ENCODE results near the gene AOPEP. TPM values are rescaled to one million over a fixed set of nuclear protein-coding genes. Genes with fewer than 3 reads are reported as not detected.
A peak's percentile ranks its signal among the peaks of the same experiment; 100 is the strongest.

AOPEP gene
- total and polyA plus RNA-seq, 3 donors from 2014 or later = 31.4 to 95.0 (median 80.4) TPM

GRCh38 chr9:94911211-94911610, 184.7 kb downstream of the AOPEP start:
- H3K36me3 ChIP-seq (ENCODE audit: low read depth, missing control alignments) = no peaks in the 10 kb centered on the region
- no peak for DNase-seq
- intact Hi-C loops (cut with DNase I; ENCODE audit: low total_unique reads) = no loop called here
- no peak overlapping the region for H3K27ac ChIP-seq
- no peaks in the 10 kb centered on the region for H3K27me3 ChIP-seq
- no peak for TF ChIP-seq POLR2A (IDR thresholded peaks at IDR 0.05)
- no peaks in the 10 kb centered on the region for H3K9me3 ChIP-seq
- WGBS, 2 donors = 87 to 95% methylated on average over 3 of the region's 3 CpGs
- peaks cover 6% of the 10 kb centered on the region for H3K4me1 ChIP-seq
- no peak overlapping the region for H3K4me3 ChIP-seq

DNA sequence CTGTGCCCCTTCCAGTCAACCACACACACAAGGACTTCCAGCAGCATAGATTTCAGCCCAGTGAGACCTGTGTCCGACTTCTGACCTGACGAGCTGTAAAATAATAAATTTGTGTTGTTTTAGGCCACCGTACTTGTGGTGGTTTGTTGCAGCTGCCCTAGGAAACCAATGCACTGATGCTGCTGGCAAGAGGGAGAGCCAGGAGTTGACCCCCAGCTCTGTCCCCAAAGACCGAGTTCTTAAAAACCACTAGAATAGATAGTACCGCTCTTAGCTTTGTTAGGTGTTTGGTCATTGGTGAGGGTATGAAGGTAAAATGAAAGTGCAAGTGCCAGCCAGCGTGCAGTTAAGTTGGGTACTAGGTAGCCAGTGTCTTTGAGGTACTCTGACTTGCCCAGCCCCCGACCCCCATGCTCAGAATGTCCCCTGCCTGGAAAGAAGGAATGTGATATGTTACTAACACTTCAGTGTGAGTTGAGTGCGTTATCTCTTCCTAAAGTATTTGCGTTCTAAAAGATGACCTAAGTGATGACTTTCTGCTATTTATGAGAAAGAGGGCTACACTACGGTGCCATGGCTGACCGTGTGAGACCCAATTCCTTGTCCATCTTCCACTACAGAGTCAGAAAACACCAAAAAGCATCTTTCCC, 185.6 kb downstream of the AOPEP start:
- Histone ChIP-seq H3K27ac (no peak overlapping the region), H3K4me1 (peaks cover 6% of the 10 kb centered on the region), H3K36me3 (ENCODE audit: low read depth, missing control alignments) (no peaks in the 10 kb centered on the region), H3K4me3 (no peak overlapping the region), H3K9me3 (no peaks in the 10 kb centered on the region), H3K27me3 (no peaks in the 10 kb centered on the region)
- intact Hi-C loops (cut with DNase I; ENCODE audit: low total_unique reads) = no loop called here
- no peak for TF ChIP-seq POLR2A (IDR thresholded peaks at IDR 0.05)
- TF ChIP-seq, protein P1, sequence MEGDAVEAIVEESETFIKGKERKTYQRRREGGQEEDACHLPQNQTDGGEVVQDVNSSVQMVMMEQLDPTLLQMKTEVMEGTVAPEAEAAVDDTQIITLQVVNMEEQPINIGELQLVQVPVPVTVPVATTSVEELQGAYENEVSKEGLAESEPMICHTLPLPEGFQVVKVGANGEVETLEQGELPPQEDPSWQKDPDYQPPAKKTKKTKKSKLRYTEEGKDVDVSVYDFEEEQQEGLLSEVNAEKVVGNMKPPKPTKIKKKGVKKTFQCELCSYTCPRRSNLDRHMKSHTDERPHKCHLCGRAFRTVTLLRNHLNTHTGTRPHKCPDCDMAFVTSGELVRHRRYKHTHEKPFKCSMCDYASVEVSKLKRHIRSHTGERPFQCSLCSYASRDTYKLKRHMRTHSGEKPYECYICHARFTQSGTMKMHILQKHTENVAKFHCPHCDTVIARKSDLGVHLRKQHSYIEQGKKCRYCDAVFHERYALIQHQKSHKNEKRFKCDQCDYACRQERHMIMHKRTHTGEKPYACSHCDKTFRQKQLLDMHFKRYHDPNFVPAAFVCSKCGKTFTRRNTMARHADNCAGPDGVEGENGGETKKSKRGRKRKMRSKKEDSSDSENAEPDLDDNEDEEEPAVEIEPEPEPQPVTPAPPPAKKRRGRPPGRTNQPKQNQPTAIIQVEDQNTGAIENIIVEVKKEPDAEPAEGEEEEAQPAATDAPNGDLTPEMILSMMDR (IDR thresholded peaks at IDR 0.05) = no peak
- 90 to 93% methylated on average over 10 to 11 of the region's 11 CpGs for WGBS, 2 donors
- no peak for DNase-seq

DNA sequence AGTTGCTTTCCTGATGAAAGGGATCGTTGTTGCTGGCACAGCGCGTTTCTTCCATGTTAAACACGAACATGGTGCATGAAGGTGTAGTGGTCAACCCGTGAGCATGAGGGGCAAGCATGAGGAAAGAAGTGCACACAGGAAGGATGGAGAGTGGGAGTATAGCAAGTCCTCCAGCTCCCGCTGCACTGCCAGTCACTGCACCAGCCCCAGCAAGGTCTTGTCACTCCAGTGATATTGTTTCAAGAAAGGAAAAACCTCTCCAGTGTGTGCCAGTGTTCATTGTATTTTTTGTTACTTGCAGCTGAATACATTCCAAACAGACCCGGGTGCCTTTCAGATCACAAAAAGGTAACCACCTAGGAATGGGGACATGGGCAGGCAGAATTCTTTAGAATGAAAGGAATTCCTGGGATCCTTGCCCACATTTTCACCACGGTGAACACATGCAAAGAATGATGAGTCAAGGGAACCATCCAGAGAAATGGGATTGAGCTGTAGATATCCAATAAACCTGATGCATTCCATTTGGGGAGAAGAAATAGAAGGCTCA, 186.3 kb downstream of the AOPEP start:
- no peaks in the 10 kb centered on the region for H3K27me3 ChIP-seq
- H3K36me3 ChIP-seq (ENCODE audit: low read depth, missing control alignments) = no peaks in the 10 kb centered on the region
- H3K27ac ChIP-seq = no peak overlapping the region
- H3K4me3 ChIP-seq = no peak overlapping the region
- WGBS, 2 donors = 79 to 84% methylated on average over 8 of the region's 8 CpGs
- H3K9me3 ChIP-seq = no peaks in the 10 kb centered on the region
- TF ChIP-seq POLR2A (IDR thresholded peaks at IDR 0.05) = no peak
- TF ChIP-seq, protein P1 (IDR thresholded peaks at IDR 0.05) = no peak
- intact Hi-C loops (cut with DNase I; ENCODE audit: low total_unique reads) = no loop called here
- peaks cover 6% of the 10 kb centered on the region for H3K4me1 ChIP-seq
- DNase-seq = no peak

DNA sequence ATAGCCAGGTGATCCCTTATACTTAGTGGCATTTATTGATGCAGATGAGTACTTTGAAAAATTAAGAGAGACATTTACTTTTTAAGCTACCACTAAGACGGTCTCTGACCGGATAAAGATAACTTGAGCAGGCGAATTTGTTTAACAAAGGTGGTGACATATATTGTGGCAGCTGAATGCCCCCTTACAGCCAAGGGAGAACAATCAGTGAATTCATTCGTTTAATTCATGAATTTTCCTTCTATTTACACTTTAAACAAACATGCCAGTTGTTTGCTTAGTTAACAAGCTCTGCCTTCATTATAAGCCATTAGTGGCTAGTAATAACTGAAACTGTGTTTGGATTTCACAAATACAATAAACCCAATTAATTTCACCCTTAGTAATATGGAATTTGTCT, 187.1 kb downstream of the AOPEP start:
- intact Hi-C loops (cut with DNase I; ENCODE audit: low total_unique reads) = no loop called here
- 89% methylated on average over 4 of the region's 4 CpGs for WGBS, 2 donors
- TF ChIP-seq POLR2A (IDR thresholded peaks at IDR 0.05) = no peak
- TF ChIP-seq, protein P1 (IDR thresholded peaks at IDR 0.05) = no peak

GRCh38 chr9:94915476-94916450, 189.3 kb downstream of the AOPEP start:
- 93 to 96% methylated on average over 17 of the region's 17 CpGs for WGBS, 2 donors
- intact Hi-C loops (cut with DNase I; ENCODE audit: low total_unique reads) = no loop called here

More for the DNA sequence above, 187.1 kb downstream of the AOPEP start:
- Histone ChIP-seq H3K4me1 (no peaks in the 10 kb centered on the region), H3K4me3 (no peak overlapping the region), H3K36me3 (ENCODE audit: low read depth, missing control alignments) (no peaks in the 10 kb centered on the region), H3K27ac (peak overlapping the region in 1 of 2 donors; percentile 45), H3K9me3 (no peaks in the 10 kb centered on the region), H3K27me3 (no peaks in the 10 kb centered on the region)
- no peak for DNase-seq

More at GRCh38 chr9:94915476-94916450, 189.3 kb downstream of the AOPEP start:
- TF ChIP-seq, protein P1 (IDR thresholded peaks at IDR 0.05) = no peak
- TF ChIP-seq POLR2A (IDR thresholded peaks at IDR 0.05) = no peak
- no peak overlapping the region for H3K27ac ChIP-seq
- peaks cover 18% of the 10 kb centered on the region for H3K4me1 ChIP-seq
- no peaks in the 10 kb centered on the region for H3K9me3 ChIP-seq
- no peak for DNase-seq
- H3K27me3 ChIP-seq = no peaks in the 10 kb centered on the region
- H3K36me3 ChIP-seq (ENCODE audit: low read depth, missing control alignments) = no peaks in the 10 kb centered on the region
- no peak overlapping the region for H3K4me3 ChIP-seq

Measured in testis (tissue), 3 donors.